GM19238 (cell line): ENCODE measurements around the gene FBXL2.
"Not testable (repeated sequence)": the region's sequence is repeated elsewhere in the genome, so short reads cannot be mapped to it uniquely, and the experiment has no call there.

Source experiments
- DNase-seq: peaks from one replicate; pipeline ENCODE4 v3.0.0; 2011; ENCODE audit warnings: low spot score; ENCODE audit not compliant: insufficient read length

FBXL2 gene

DNA sequence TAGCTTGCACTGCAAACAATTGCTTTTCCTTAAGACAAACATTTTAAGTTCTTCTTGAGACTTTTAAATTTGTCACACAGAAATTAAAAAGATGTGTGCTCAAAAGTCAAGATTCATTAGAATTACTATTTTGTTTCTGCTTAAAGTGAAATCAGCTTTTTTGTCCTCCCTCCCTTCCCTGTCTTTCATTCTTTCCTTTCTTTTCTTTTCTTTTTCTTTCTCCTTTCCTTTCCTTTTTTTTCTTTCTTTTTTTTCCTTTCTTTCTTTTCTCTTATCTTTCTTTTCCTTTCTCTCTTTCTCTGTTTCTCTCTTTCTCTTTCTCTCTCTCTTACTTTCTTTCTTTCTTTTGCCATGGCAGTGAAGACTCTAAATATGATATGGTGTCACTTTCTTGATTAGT, 37.8 kb downstream of the FBXL2 start:
- DNase-seq: no peak

- DNase-seq: no peak
Observed at GRCh38 chr3:33315826-33316225, 38.6 kb downstream of the FBXL2 start.

GRCh38 chr3:33317963-33318709, 40.9 kb downstream of the FBXL2 start:
- no peak for DNase-seq

- DNase-seq: no peak
Observed at GRCh38 chr3:33318710-33319380, 41.6 kb downstream of the FBXL2 start.

DNA sequence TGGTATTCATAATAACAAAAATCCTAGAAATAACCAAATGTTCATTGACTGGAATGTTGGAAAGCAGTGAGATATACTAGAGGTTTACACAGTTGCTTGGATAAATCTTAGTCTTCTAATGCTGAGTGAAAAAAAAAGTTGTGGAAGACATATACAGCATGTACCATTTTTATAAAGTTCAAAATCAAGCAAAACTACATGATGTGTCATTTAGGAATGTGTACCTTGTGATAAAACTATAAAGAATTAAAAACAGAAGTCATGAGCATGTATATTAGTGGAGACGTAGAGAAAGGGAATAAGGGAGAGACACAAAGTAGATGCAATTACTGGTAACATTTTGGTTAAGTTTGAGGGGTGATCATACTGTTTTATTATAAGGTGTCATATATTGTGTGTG, 45.2 kb downstream of the FBXL2 start:
- DNase-seq: no peak

DNA sequence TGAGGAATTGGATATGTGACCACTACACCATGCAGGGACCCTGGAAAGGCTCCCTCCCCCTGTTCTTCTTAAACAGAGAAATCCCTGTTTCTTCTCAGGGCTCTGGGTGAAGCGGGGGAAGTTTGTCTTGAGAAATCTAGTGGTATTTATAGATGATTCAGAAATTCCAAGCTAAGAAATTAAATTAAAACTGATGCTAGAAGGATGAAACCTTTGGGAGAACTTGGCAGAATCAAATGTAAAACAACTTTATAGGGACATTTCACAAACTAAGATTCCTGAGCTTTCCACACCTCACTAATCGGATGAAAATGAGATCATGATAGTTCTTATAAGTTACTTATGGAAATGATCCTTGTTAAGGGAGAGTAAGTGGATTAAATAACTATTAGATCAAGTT, 54.2 kb downstream of the FBXL2 start:
- no peak for DNase-seq

GRCh38 chr3:33334364-33334763, 57.1 kb downstream of the FBXL2 start:
- DNase-seq: no peak

DNA sequence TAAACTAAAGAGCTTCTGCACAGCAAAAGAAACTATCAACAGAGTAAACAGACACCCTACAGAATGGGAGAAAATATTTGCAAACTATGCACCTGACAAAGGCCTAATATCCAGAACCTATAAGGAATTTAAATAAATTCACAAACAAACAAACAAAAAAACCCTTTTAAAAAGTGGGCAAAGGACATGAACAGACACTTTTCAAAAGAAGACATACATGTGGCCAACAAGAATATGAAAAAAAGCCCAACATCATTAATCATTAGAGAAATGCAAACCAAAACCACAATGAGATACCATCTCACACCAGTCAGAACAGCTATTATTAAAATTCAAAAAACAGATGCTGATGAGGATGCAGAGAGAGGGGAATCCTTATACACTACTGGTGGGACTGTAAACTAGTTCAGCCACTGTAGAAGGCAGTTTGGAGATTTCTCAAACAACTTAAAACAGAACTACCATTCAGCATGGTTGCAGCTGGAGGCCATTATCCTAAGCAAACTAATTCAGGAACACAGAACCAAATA, 61.8 kb downstream of the FBXL2 start:
- DNase-seq: not testable (repeated sequence)

DNA sequence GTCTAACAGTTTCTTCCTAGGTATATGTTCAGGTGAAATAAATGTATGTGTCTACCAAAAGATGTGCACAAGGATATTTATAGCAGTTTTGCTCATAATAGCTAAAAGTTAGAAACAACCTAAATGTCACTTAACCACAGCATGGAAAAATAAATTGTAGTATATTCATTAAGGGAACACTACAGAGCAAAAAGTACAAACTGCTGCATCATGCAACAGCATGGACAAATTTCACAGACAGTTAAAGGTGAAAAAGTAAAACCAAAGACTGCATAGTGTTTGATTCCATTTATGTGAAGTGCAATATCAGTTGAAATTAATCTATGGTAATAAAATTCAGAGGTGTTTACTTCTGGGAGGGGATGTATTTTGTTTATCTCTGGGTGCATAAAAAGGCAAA, 62.5 kb downstream of the FBXL2 start:
- no peak for DNase-seq

DNA sequence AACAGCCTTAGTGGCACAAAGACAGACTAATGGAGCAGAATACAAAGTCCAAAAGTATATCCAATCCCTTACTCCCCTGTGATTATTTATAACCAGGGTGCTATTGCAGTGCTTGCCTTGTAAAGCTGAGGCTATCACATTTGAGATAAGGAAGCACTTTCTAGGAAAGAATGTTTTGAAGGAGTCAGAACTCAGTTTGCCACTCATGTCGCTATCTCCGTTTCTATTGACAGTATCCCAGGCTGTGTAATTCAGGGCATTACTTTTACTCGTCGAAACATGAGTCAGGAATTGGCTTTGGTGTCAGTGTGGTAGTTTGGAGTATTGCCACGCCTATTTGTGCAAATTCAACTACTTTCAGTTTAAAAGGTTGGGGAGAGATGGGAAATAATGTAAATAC, 78.4 kb downstream of the FBXL2 start:
- DNase-seq: no peak

DNA sequence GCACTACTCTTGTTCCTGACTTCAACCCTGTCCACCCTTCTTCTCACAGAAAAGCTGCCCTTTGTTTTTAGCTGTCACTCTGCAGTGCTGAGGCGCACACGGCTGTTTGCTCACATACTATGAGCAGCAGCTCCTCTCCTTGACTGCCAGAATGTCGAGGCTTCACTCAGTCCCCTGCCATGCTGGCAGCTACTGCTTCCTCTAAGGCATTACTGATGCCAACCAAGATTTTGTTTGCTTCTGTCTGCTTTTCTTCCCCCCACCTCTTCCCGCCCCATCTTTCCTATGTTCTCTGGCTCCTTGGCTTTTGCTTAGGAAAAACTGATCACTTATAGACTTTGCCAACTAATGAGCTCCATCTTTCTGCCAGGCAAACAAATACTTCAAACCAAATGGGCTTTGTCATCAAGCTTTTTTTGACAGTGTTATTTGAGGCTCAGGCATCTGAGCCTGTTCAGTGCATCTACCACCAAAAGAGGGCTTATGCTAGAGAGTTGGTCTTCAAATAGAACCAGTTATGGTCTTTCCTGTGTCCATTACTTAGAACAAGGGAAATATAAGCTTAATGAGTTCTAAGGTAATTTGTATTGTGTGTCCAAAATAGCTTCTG, 81.0 kb downstream of the FBXL2 start:
- no peak for DNase-seq

DNA sequence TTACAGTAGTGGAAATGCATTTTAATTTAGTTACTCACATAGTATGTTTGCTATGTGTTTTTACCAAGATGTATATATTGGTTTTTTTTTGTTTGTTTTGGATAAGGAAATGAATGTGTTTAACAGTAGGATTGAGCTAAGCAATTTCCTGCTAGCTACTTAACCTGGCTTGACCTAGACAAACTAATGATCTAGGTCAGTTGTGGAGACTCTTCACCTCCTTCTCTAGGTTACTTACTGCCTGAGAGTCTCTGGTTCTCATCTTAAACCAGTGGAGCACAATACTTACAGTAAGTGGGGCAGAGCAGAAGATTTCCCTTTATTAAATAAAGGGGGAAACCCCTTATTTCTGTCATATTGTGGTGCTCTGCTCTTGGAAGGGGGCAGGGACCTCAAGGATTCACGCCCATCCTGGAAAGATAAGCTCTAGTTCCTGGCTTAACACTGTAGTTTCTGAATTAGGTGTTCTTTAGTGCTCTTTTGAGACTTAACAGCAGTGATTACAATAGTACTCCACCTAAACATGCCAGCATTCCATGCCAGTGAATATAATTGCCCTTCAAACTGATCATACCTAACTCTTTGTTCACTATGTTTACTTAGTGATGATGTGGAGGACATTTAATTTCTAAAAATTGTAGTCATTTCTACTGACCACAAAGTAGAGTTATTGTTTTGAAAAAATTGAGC, 83.0 kb downstream of the FBXL2 start:
- DNase-seq: no peak

DNA sequence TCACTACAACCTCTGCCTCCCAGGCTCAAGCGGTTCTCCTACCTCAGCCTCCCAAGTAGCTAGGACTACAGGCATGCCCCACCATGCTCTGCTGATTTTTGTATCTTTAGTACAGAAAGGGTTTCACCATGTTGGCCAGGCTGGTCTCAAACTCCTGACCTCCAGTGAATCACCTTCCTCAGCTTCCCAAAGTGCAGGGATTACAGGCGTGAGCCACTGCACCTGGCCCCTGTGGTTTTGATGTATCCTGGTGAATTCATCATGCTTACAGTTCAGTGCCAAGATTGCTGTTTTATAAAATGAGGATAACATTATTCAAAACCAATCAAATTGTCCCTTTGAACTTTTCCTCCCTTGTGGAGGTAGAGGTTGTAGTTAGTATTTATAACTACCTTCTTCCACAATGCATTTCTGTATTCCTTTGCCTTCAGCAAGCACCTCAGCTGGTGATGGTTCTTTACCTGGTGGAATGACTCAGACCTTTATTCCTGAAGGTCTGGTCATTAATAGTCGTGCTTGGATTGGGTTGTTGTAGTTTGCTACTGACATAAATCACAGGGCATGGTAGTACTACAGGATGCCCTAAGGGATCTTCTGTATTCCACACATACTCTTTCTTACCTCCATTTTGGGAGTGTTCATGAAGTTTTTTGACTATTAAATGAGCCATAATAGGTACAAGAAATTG, 86.0 kb downstream of the FBXL2 start:
- DNase-seq: no peak

- no peak for DNase-seq
Observed at GRCh38 chr3:33364060-33364459, 86.8 kb downstream of the FBXL2 start.

DNA sequence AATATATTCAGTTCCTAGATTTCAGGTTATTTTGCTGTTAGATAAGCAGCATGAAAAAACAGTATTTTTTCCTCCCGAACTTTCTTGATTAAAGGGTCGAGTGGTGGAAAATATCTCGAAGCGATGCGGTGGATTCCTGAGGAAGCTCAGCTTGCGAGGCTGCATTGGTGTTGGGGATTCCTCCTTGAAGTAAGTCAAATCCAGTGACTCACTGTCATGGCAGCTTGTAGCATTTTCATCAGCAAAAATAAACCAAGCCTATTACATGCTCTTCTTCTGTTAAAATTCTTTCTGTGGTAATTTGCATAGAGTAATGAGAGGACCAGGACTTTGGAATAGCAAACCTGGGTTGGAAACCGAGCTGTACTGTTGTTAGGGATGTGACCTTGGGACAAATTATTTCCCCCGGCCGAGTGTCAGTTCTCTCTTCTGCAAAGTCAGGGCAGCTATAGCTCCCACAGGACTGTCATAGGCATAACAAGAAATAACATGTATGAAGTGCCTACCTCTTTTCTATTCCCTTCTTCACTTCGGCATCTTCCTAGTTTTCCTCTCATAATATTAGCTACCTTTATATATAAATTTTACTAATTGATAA, 87.4 kb downstream of the FBXL2 start:
- DNase-seq: no peak

DNA sequence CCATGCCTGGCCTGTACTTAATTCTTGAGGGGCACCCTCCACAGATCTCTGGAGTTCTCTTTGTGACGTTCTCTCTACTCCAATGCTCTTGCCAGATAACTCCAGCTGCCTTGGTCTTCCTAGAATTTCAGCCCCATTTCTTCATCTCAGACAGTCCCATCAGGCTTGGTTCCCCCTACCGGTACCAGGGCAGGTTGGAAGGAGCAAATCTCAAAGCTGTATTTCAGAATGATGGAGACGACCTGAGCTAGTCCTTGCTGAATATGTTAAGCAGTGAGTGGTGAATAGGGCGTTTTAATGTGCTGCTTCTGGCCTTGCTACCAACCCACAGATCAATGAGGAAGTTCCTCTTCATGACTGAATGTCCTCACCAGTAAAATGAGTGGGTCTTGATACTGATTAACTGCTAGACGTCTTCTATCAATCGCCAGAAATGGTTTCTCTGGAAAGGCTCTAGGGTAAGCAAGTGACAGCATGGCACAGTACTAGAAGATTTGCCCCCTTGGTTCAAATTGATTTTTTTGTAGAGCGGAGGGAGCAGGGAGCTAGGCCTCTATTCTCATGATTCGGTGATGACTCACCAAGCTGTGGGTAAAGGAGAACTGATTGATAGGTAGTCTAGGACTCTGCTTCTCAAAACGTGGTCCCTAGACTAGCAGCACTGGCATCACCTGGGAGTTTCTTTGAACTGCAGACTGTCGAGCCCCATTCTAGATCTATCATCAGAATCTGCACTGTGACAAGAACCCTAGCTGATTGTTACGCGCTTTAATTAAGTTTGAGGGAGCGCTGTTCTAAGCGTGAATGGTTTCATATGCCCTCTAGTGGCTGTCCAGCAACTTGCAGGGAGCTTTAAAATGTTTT, 95.2 kb downstream of the FBXL2 start:
- no peak for DNase-seq

- DNase-seq: no peak
Observed at GRCh38 chr3:33373082-33373437, 95.8 kb downstream of the FBXL2 start.

DNA sequence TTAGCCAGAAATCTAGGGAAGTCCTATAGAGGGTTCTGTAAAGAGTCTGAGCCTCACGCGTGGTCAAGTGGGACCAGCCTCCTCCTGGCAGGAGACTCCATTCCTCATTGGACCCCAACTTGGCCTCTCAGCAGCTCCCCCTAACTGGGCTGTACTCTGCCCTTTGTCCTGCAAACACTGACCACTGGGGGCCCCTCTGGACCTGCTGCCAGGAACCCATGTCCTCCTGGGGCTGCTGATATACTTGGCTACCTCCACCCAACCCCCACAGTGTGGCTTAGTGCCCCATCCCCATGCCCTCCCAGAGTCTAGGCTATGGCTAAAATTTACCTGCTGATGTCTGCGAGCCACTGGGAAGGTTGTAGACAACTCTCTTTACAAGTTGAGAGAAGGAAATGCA, 100.2 kb downstream of the FBXL2 start:
- DNase-seq: no peak

DNA sequence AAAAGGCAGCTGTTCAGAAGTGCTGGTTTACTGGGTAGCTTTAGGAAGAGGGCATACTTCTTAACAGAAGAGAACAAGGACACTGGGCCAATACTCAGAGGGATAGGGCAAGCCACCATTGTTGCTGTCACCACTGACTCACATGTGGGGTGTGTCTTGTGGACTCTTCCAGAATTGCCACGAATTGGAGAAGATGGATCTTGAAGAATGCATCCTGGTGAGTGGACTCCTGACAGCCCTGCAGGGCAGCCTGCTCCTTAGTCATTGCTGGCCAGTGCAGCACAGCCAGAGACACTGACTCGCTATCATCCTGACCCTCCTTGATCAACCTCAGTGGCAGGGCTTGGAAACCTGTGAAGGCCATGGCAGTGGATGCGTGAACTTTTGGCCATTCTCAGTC, 100.7 kb downstream of the FBXL2 start:
- no peak for DNase-seq

GRCh38 chr3:33380653-33381052, 103.4 kb downstream of the FBXL2 start:
- no peak for DNase-seq
